Measurements from ENCODE around the gene MYOZ3.

MYOZ3 gene

GRCh38 chr5:150661086-150661485 lies at the start of gene MYOZ3:
Gene MYOZ3 (plus strand): TSS chr5:150661251. CDS start chr5:150662942, 1,691 bp downstream.
- Mint-ChIP-seq H3K4me3 (no peak within 1 kb of the TSS), H3K4me1 (peaks cover 9% of the 10 kb centered on the region), H3K36me3 (no peaks in the 10 kb centered on the region), H3K27ac (no peak within 1 kb of the TSS), H3K27me3 (peaks cover 5% of the 10 kb centered on the region), H3K9me3 (no peaks in the 10 kb centered on the region)
- ATAC-seq (ENCODE audit: low read depth) (no peak), DNase-seq (ENCODE audit: low spot score in 2 of 2) (no peak)

GRCh38 chr5:150612405-150612804 lies 48.6 kb upstream of the MYOZ3 start:
- Mint-ChIP-seq H3K9me3 (no peaks in the 10 kb centered on the region), H3K4me3 (no peak overlapping the region), H3K4me1 (peaks cover 7% of the 10 kb centered on the region), H3K27ac (no peak overlapping the region), H3K36me3 (no peaks in the 10 kb centered on the region), H3K27me3 (peaks cover 3% of the 10 kb centered on the region)
- DNase-seq (ENCODE audit: low spot score in 2 of 2) (no peak), ATAC-seq (ENCODE audit: low read depth) (no peak)

GRCh38 chr5:150612905-150613670 lies 48.0 kb upstream of the MYOZ3 start:
- H3K9me3 Mint-ChIP-seq, result no peaks in the 10 kb centered on the region
- ATAC-seq (ENCODE audit: low read depth), result no peak
- H3K4me3 Mint-ChIP-seq, result no peak overlapping the region
- peaks cover 3% of the 10 kb centered on the region for H3K27me3 Mint-ChIP-seq
- DNase-seq (ENCODE audit: low spot score in 2 of 2), result no peak
- peaks cover 7% of the 10 kb centered on the region for H3K4me1 Mint-ChIP-seq
- H3K36me3 Mint-ChIP-seq, result no peaks in the 10 kb centered on the region
- H3K27ac Mint-ChIP-seq, result no peak overlapping the region

- Mint-ChIP-seq H3K9me3 (no peaks in the 10 kb centered on the region), H3K4me1 (peaks cover 7% of the 10 kb centered on the region), H3K36me3 (no peaks in the 10 kb centered on the region), H3K27me3 (peaks cover 3% of the 10 kb centered on the region), H3K4me3 (no peak overlapping the region), H3K27ac (no peak overlapping the region)
- ATAC-seq (ENCODE audit: low read depth) (no peak), DNase-seq (ENCODE audit: low spot score in 2 of 2) (no peak)
Observed at GRCh38 chr5:150613991-150614660, 46.9 kb upstream of the MYOZ3 start.

GRCh38 chr5:150614661-150615060 lies 46.4 kb upstream of the MYOZ3 start:
- ATAC-seq (ENCODE audit: low read depth), result no peak
- no peaks in the 10 kb centered on the region for H3K36me3 Mint-ChIP-seq
- no peak overlapping the region for H3K4me3 Mint-ChIP-seq
- peaks cover 3% of the 10 kb centered on the region for H3K27me3 Mint-ChIP-seq
- no peak overlapping the region for H3K27ac Mint-ChIP-seq
- peaks cover 7% of the 10 kb centered on the region for H3K4me1 Mint-ChIP-seq
- H3K9me3 Mint-ChIP-seq, result no peaks in the 10 kb centered on the region
- DNase-seq (ENCODE audit: low spot score in 2 of 2), result no peak

GRCh38 chr5:150615141-150615699 lies 45.8 kb upstream of the MYOZ3 start:
- Mint-ChIP-seq H3K9me3 (no peaks in the 10 kb centered on the region), H3K36me3 (no peaks in the 10 kb centered on the region), H3K4me3 (no peak overlapping the region), H3K4me1 (peaks cover 7% of the 10 kb centered on the region), H3K27me3 (peaks cover 3% of the 10 kb centered on the region), H3K27ac (no peak overlapping the region)
- no peak for ATAC-seq (ENCODE audit: low read depth)
- no peak for DNase-seq (ENCODE audit: low spot score in 2 of 2)

GRCh38 chr5:150616024-150616470 lies 45.0 kb upstream of the MYOZ3 start:
- Mint-ChIP-seq H3K4me1 (peaks cover 7% of the 10 kb centered on the region), H3K4me3 (no peak overlapping the region), H3K9me3 (no peaks in the 10 kb centered on the region), H3K27me3 (peaks cover 3% of the 10 kb centered on the region), H3K27ac (no peak overlapping the region), H3K36me3 (no peaks in the 10 kb centered on the region)
- no peak for ATAC-seq (ENCODE audit: low read depth)
- DNase-seq (ENCODE audit: low spot score in 2 of 2), result no peak

GRCh38 chr5:150616506-150616905 lies 44.5 kb upstream of the MYOZ3 start:
- peaks cover 3% of the 10 kb centered on the region for H3K27me3 Mint-ChIP-seq
- H3K27ac Mint-ChIP-seq, result no peak overlapping the region
- H3K4me3 Mint-ChIP-seq, result no peak overlapping the region
- ATAC-seq (ENCODE audit: low read depth) (no peak), DNase-seq (ENCODE audit: low spot score in 2 of 2) (no peak)
- no peaks in the 10 kb centered on the region for H3K36me3 Mint-ChIP-seq
- H3K4me1 Mint-ChIP-seq, result peaks cover 7% of the 10 kb centered on the region
- no peaks in the 10 kb centered on the region for H3K9me3 Mint-ChIP-seq

GRCh38 chr5:150618163-150618562 lies 42.9 kb upstream of the MYOZ3 start:
- Mint-ChIP-seq H3K27me3 (peaks cover 3% of the 10 kb centered on the region), H3K36me3 (no peaks in the 10 kb centered on the region), H3K9me3 (no peaks in the 10 kb centered on the region), H3K27ac (no peak overlapping the region), H3K4me3 (no peak overlapping the region), H3K4me1 (peaks cover 12% of the 10 kb centered on the region)
- DNase-seq (ENCODE audit: low spot score in 2 of 2), result no peak
- ATAC-seq (ENCODE audit: low read depth), result no peak

GRCh38 chr5:150618588-150619281 lies 42.3 kb upstream of the MYOZ3 start:
- no peak for ATAC-seq (ENCODE audit: low read depth)
- no peaks in the 10 kb centered on the region for H3K36me3 Mint-ChIP-seq
- no peaks in the 10 kb centered on the region for H3K9me3 Mint-ChIP-seq
- no peak overlapping the region for H3K4me3 Mint-ChIP-seq
- DNase-seq (ENCODE audit: low spot score in 2 of 2), result no peak
- peaks cover 14% of the 10 kb centered on the region for H3K4me1 Mint-ChIP-seq
- H3K27ac Mint-ChIP-seq, result no peak overlapping the region
- peaks cover 3% of the 10 kb centered on the region for H3K27me3 Mint-ChIP-seq

GRCh38 chr5:150619359-150620230 lies 41.5 kb upstream of the MYOZ3 start:
- Mint-ChIP-seq H3K4me1 (peaks cover 20% of the 10 kb centered on the region), H3K4me3 (no peak overlapping the region), H3K27ac (no peak overlapping the region), H3K27me3 (peaks cover 3% of the 10 kb centered on the region), H3K36me3 (no peaks in the 10 kb centered on the region), H3K9me3 (no peaks in the 10 kb centered on the region)
- ATAC-seq (ENCODE audit: low read depth) (no peak), DNase-seq (ENCODE audit: low spot score in 2 of 2) (no peak)

GRCh38 chr5:150621301-150621700 lies 39.8 kb upstream of the MYOZ3 start:
- ATAC-seq (ENCODE audit: low read depth), result no peak
- Mint-ChIP-seq H3K4me1 (peaks cover 27% of the 10 kb centered on the region), H3K27ac (no peak overlapping the region), H3K9me3 (no peaks in the 10 kb centered on the region), H3K27me3 (peaks cover 3% of the 10 kb centered on the region), H3K36me3 (no peaks in the 10 kb centered on the region), H3K4me3 (no peak overlapping the region)
- no peak for DNase-seq (ENCODE audit: low spot score in 2 of 2)

- ATAC-seq (ENCODE audit: low read depth), result no peak
- H3K4me3 Mint-ChIP-seq, result no peak overlapping the region
- no peak overlapping the region for H3K27ac Mint-ChIP-seq
- no peaks in the 10 kb centered on the region for H3K9me3 Mint-ChIP-seq
- no peak for DNase-seq (ENCODE audit: low spot score in 2 of 2)
- H3K36me3 Mint-ChIP-seq, result no peaks in the 10 kb centered on the region
- no peaks in the 10 kb centered on the region for H3K27me3 Mint-ChIP-seq
- peaks cover 30% of the 10 kb centered on the region for H3K4me1 Mint-ChIP-seq
Observed at GRCh38 chr5:150622157-150622556, 38.9 kb upstream of the MYOZ3 start.

Data from memory B cell (primary cell).